Endodermal cell (in vitro differentiated cells): ENCODE results near the gene CYP2D6. TPM values are rescaled to one million over a fixed set of nuclear protein-coding genes. Genes with fewer than 3 reads are reported as not detected.
"Not testable (repeated sequence)": the region's sequence is repeated elsewhere in the genome, so short reads cannot be mapped to it uniquely, and the experiment has no call there.

Experiments
- DNase-seq: peaks from one replicate; pipeline ENCODE4 v3.0.0-alpha.2; 2017
- H3K27ac ChIP-seq: 2 replicates; pipeline ENCODE4 v1.5.1; 2013; ENCODE audit warnings: mild to moderate bottlenecking, low read depth, low read length, moderate library complexity
- H3K27me3 ChIP-seq: 2 replicates; pipeline ENCODE4 v1.6.1; 2013; ENCODE audit warnings: mild to moderate bottlenecking, low read length, moderate library complexity; ENCODE audit not compliant: insufficient read depth, control insufficient read depth, poor library complexity, severe bottlenecking
- H3K36me3 ChIP-seq: 2 replicates; pipeline ENCODE4 v1.7.0; 2013; ENCODE audit warnings: mild to moderate bottlenecking, low read length, moderate library complexity; ENCODE audit not compliant: control insufficient read depth, insufficient read depth
- H3K4me1 ChIP-seq: one replicate; pipeline ENCODE4 v1.7.0; 2013; ENCODE audit warnings: low read length; ENCODE audit not compliant: control insufficient read depth, insufficient read depth
- H3K4me3 ChIP-seq: 2 replicates; pipeline ENCODE4 v1.5.1; 2013; ENCODE audit warnings: mild to moderate bottlenecking, low read length, moderate library complexity
- H3K9ac ChIP-seq: 2 replicates; pipeline ENCODE4 v1.6.1; 2013; ENCODE audit warnings: mild to moderate bottlenecking, low read length, moderate library complexity; ENCODE audit not compliant: poor library complexity, severe bottlenecking; ENCODE audit errors: extremely low read depth
- H3K9me3 ChIP-seq: 2 replicates; pipeline ENCODE4 v1.6.1; 2013; ENCODE audit warnings: mild to moderate bottlenecking, low read length, moderate library complexity; ENCODE audit not compliant: control insufficient read depth
- H3K27ac Mint-ChIP-seq: 2 replicates; pipeline ENCODE4 v1.8.0; 2020; ENCODE audit warnings: mixed read lengths
- H3K27me3 Mint-ChIP-seq: 2 replicates; pipeline ENCODE4 v1.8.0; 2021; ENCODE audit warnings: mild to moderate bottlenecking, mixed read lengths; ENCODE audit not compliant: insufficient read depth
- H3K36me3 Mint-ChIP-seq: 2 replicates; pipeline ENCODE4 v1.8.0; 2020; ENCODE audit warnings: low read depth, mixed read lengths
- H3K4me1 Mint-ChIP-seq: 2 replicates; pipeline ENCODE4 v1.8.0; 2020; ENCODE audit warnings: mixed read lengths
- H3K4me3 Mint-ChIP-seq: 2 replicates; pipeline ENCODE4 v1.8.0; 2020; ENCODE audit warnings: mild to moderate bottlenecking, moderate library complexity, mixed read lengths
- H3K9me3 Mint-ChIP-seq: 2 replicates; pipeline ENCODE4 v1.8.0; 2020; ENCODE audit warnings: mild to moderate bottlenecking, mixed read lengths
- CTCF ChIP-seq: fragments of 200-600 bp; sonication (generic); conservative IDR thresholded peaks from 2 replicates; pipeline ENCODE4 v1.5.0; 2021; ENCODE audit warnings: antibody characterized with exemption, mild to moderate bottlenecking
- WGBS, 2 experiments: methylation state at CpG; one replicate each; pipeline versions ENCODE4 v1.1.5 to v1.1.7; 2013; ENCODE audit warnings: missing lambda C conversion rate in 2 of 2, mixed read lengths in 1 of 2; ENCODE audit not compliant: insufficient coverage in 1 of 2, insufficient read length in 1 of 2; 5-methylcytosine and 5-hydroxymethylcytosine counted together
- long read RNA-seq, 4 experiments: library from polyadenylated mRNA in 2 of 4; library from RNA in 1 of 4; library from capped mRNA in 1 of 4; stranded (forward) in 3 of 4; unstranded in 1 of 4; transcript quantifications; one replicate each; pipeline ENCODE4 v2.0.0, GENCODE V29; 2020 to 2021; ENCODE audit warnings: inconsistent platforms in 1 of 4
- polyA plus RNA-seq, 2 experiments: library from polyadenylated mRNA; stranded (reverse); fragments of 50-300 nt; gene quantifications; one replicate each; pipeline ENCODE4 v1.2.3, GENCODE V29; 2013
- total RNA-seq, 2 donors: library from RNA; stranded (reverse); fragmentation: NEBNext Ultra II Directional in 1 of 2; extraction: Animal tissue kit (Norgen Biotek cat#: 25700) in 1 of 2; gene quantifications; 2 replicates in 1 of 2; 3 replicates in 1 of 2; pipeline ENCODE4 v1.2.1, GENCODE V29; 2021

Gene CYP2D6
- total RNA-seq = 10 to 100 TPM in 1 of 2 donors, 1 to 10 TPM in 1; 5.6 to 10.9 TPM
- 1.8 TPM for polyA plus RNA-seq (2013, experiment 1 of 2)
- polyA plus RNA-seq (2013, experiment 2 of 2) = 2.5 TPM
- long read RNA-seq, experiment 1 = 0 reads
- long read RNA-seq, experiment 2, partial matches to known transcripts = 0 of 4 reads
- long read RNA-seq, experiment 2, other reads (novel, unspliced or antisense) = 4 of 4 reads
- long read RNA-seq, experiment 3, partial matches to known transcripts = 0 of 1 reads
- long read RNA-seq, experiment 3, other reads (novel, unspliced or antisense) = 0 of 1 reads
- long read RNA-seq, experiment 4 = 0 reads

- not testable (repeated sequence) for H3K4me3 Mint-ChIP-seq
These were observed at the start of gene CYP2D6 for GRCh38 chr22:42130639-42131431. Gene CYP2D6 (minus strand): TSS chr22:42130810. CDS start chr22:42130791, 19 bp downstream.

GRCh38 chr22:42179616-42180015 lies 49.0 kb upstream of the CYP2D6 start:
- H3K27ac Mint-ChIP-seq = peak overlapping the region; percentile 31
- H3K9ac ChIP-seq = no peak overlapping the region
- H3K4me3 ChIP-seq = no peak overlapping the region
- H3K27me3 Mint-ChIP-seq = no peaks in the 10 kb centered on the region
- H3K27ac ChIP-seq = no peak overlapping the region
- WGBS, 2 experiments = 91% methylated on average over 6 of the region's 6 CpGs; no CpG with 5 or more reads in 1 of the 2 experiments
- H3K4me3 Mint-ChIP-seq = no peak overlapping the region
- no peaks in the 10 kb centered on the region for H3K27me3 ChIP-seq
- peak; percentile 24 for DNase-seq
- H3K4me1 Mint-ChIP-seq = peaks cover 44% of the 10 kb centered on the region
- H3K9me3 Mint-ChIP-seq = no peaks in the 10 kb centered on the region
- no peak for TF ChIP-seq CTCF
- no peaks in the 10 kb centered on the region for H3K9me3 ChIP-seq
- peaks cover 31% of the 10 kb centered on the region for H3K36me3 Mint-ChIP-seq
- H3K4me1 ChIP-seq = peaks cover 20% of the 10 kb centered on the region
- H3K36me3 ChIP-seq = peaks cover 23% of the 10 kb centered on the region

More at GRCh38 chr22:42130639-42131431, at the start of gene CYP2D6:
- not testable (repeated sequence) for H3K4me1 ChIP-seq, H3K9me3 Mint-ChIP-seq, DNase-seq, H3K9me3 ChIP-seq, H3K27ac ChIP-seq, H3K4me1 Mint-ChIP-seq, H3K27ac Mint-ChIP-seq, H3K36me3 ChIP-seq, H3K4me3 ChIP-seq, H3K27me3 ChIP-seq, H3K9ac ChIP-seq
- Mint-ChIP-seq H3K36me3 (peaks cover 17% of the 10 kb centered on the region), H3K27me3 (peaks cover 10% of the 10 kb centered on the region)
- 88 to 94% methylated on average over 6 to 12 of the region's 14 CpGs for WGBS, 2 experiments

GRCh38 chr22:42178910-42179519 lies 48.4 kb upstream of the CYP2D6 start:
- DNase-seq = no peak
- Mint-ChIP-seq H3K27me3 (no peaks in the 10 kb centered on the region), H3K4me3 (no peak overlapping the region), H3K4me1 (peaks cover 46% of the 10 kb centered on the region), H3K27ac (peak overlapping the region; percentile 44), H3K36me3 (peaks cover 31% of the 10 kb centered on the region), H3K9me3 (no peaks in the 10 kb centered on the region)
- H3K36me3 ChIP-seq = peaks cover 23% of the 10 kb centered on the region
- no peaks in the 10 kb centered on the region for H3K27me3 ChIP-seq
- H3K9me3 ChIP-seq = no peaks in the 10 kb centered on the region
- H3K4me1 ChIP-seq = peaks cover 20% of the 10 kb centered on the region
- no peak for TF ChIP-seq CTCF
- 100% methylated on average over 1 to 2 of the region's 2 CpGs for WGBS, 2 experiments
- no peak overlapping the region for H3K9ac ChIP-seq
- no peak overlapping the region for H3K27ac ChIP-seq
- H3K4me3 ChIP-seq = no peak overlapping the region
